HG02973 (cell line): Measurements from ENCODE around the gene AGAP5.
"Not testable (repeated sequence)": the region's sequence is repeated elsewhere in the genome, so short reads cannot be mapped to it uniquely, and the experiment has no call there.

Experiments used
- ATAC-seq: cut with Tn5 transposase; IDR thresholded peaks from one replicate; pipeline ENCODE4 v1.9.1; 2021; ENCODE audit warnings: moderate library complexity; ENCODE audit not compliant: unreplicated experiment

Gene AGAP5

GRCh38 chr10:73662705-73663104, 35.2 kb downstream of the AGAP5 start:
- ATAC-seq: not testable (repeated sequence)

GRCh38 chr10:73655990-73656298, 42.0 kb downstream of the AGAP5 start, which contains the start of gene SYNPO2L:
SYNPO2L (minus strand) TSS chr10:73656029; CDS start chr10:73655922, 107 bp downstream.
- ATAC-seq: no peak

GRCh38 chr10:73655257-73655989, 42.5 kb downstream of the AGAP5 start:
- no peak for ATAC-seq

DNA sequence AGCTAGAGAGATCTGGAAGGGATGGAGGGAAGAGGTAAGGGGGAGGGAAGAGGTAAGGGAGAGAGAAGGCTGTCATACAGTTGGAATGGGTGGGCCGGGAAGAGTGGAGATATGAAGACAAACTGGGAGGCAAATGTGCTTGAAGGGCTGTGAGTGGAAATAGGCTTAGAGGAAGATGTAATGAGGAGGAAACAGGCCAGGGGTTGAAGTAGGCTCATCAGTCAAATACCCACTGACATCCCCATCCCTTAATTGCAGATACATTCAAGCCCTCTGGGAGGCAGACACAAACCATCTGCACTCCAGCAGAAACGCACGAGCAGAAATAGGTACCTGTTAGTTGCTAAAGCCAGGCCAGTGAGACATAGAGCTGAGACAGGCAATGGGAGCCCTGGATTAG, 44.2 kb downstream of the AGAP5 start:
- ATAC-seq: no peak

DNA sequence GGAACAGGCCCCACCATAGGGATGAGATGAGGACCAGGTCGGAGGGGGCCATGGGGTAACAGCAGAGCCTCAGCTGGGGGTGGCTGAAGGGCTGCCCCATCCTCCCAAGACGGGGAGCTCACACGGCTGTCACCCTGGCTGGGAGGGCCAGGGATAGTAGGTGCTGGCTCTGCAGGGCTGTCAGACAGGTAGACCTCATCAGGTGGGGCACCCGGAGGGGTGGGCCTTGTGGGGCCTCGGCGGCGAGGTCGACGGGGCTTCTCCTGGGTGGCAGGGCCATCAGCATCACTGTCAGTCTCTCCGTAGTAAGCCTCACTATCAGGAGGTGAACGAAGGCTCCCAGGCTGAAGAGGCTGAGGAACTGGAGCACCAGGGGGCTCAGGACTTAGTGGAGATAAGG, 44.7 kb downstream of the AGAP5 start:
- no peak for ATAC-seq

- no peak for ATAC-seq
Measured at GRCh38 chr10:73650537-73651331, 47.2 kb downstream of the AGAP5 start.

DNA sequence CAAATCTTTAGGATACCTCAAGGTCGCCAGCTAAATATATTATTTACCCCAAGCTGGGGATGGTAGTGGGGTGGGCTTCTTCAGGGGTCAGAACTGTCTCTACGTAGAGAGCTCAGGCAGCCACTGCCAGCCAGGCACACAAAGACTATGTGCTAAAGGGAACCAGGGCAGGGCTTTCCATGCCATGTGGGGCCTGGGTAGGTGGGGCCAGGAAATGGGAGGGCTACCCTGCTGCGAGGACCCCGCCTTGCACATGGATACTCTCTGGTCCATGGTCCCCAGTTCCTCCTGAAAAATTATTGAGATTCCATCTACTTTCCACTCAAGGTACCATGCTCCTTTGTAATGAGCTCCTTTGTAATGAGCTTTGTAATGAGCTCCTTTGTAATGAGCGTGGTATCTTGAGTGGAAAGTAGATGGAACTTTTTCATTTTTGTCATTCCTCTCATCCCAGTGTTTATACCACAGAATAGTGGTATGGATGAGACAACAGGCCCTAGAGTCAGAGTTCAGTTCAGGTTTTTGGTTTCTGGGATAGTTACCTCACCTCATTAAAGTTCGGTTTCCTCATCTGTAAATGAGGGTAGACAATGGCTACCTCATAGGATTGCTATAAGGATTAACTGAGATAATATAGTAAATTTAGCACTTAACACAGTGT, 47.9 kb downstream of the AGAP5 start:
- ATAC-seq: no peak

GRCh38 chr10:73648975-73649829, 48.7 kb downstream of the AGAP5 start:
- no peak for ATAC-seq

GRCh38 chr10:73647875-73648651, 49.8 kb downstream of the AGAP5 start:
- ATAC-seq: no peak

DNA sequence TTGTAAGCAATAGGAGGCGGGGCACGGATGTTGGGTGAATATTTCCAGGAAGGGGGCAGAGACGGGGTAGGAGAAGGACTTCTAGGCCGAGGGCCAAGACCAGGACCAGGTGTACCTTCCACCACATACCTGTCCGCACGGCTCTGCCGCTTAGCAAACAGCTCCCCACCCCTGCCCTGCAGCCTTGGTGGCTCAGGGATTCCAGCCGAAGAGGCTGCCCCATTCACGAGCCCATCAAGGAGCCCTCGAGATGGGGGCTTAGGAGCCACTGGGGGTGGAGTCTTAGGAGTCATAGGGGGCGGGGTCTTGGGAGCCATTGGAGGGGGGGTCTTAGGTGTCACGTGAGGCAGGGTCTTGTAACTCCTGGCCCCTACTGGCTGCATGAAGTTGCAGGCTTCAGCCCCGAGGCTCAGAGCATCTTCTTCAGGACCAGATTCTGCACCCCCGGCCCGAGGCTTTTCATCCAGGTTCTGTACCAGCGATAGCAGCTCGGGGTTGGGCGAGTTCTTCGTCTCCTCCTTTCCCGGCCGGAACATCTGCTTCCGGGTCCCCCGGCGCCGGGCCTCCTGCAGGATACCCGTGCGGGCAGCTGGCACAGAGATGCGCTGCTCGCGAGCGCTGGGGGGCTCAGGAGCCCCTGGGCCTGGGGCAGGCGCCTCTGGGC, 50.6 kb downstream of the AGAP5 start:
- no peak for ATAC-seq

GRCh38 chr10:73646598-73647041, 51.3 kb downstream of the AGAP5 start:
- no peak for ATAC-seq

GRCh38 chr10:73645251-73645650, 52.7 kb downstream of the AGAP5 start:
- ATAC-seq: no peak

DNA sequence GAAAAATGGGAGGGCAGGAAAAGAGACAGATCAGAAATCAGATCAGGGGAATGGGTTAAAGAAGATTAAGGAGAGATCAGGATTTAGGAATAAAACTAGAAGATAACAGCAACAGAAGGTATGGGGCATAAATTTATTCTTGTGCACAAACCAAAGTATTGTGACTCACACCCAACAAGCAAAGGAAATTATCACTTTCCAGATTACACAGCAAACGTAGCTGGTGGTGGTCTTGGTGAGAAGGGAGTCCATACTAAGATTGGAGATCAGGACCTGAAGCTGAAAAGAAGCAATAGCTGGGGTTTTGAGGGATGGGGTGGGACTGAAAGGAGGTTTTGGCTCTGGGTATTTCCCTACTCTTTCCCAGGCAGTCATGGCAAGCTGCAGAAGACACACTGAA, 53.1 kb downstream of the AGAP5 start:
- no peak for ATAC-seq

GRCh38 chr10:73644015-73644743, 53.7 kb downstream of the AGAP5 start:
- ATAC-seq: no peak

GRCh38 chr10:73643362-73643761, 54.5 kb downstream of the AGAP5 start:
- no peak for ATAC-seq

DNA sequence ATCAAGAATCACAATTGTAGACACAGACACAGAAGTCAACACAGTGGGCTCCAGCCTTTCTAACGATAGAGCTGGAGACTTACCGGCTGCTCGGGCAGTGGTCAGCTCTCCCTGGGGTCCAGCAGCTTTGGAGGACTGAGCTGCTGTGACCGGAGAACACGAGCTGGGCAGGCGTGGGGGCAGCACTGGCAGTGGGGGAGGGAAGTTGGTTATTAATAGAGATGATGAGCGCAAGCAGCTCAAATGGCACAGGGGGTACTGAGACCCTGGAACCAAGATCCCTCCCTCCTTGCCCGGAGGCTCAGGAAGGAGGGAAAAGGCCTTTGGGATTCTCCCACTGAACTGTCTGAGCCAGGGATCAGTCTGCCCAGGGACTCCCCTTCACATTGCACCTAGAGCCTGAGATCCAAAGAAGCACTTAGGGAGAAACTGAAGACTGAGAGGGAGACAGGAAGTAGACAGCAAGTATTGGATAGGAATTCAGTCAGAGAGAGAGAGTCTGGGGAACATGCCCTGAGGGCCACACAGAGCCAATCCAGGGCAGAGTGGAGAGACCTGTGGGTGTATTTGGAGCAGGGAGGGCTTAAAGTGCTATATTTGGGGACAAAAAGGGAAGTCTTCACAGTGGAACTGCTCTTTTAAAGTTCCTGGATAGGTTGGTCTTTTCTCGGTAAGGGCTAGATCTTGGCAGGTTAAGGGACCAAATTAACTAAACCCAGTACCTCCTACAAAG, 56.4 kb downstream of the AGAP5 start, which contains the start of gene MYOZ1:
TSS of gene MYOZ1 (minus strand) at position 147 of the 733 bp plus-strand sequence. CDS start 1,457 bp downstream, outside the sequence.
- no peak for ATAC-seq

- no peak for ATAC-seq
Measured at GRCh38 chr10:73639286-73639685, 58.6 kb downstream of the AGAP5 start.

GRCh38 chr10:73635781-73636180, 62.1 kb downstream of the AGAP5 start:
- no peak for ATAC-seq
